PC-3 (cell line): ENCODE results near the gene ZNF740.

Experiments used
- EZH2phosphoT487 ChIP-seq: fragments of 300-600 bp; sonication (generic); IDR thresholded peaks from 2 replicates; pipeline ENCODE4 v1.6.1; 2018; ENCODE audit warnings: mild to moderate bottlenecking, antibody characterized with exemption, low read length, borderline replicate concordance
- TF ChIP-seq, protein P1 (sequence below): fragments of 300-600 bp; sonication (generic); conservative IDR thresholded peaks from 2 replicates; pipeline ENCODE4 v1.5.1; 2017; ENCODE audit warnings: antibody characterized with exemption, low read depth, mild to moderate bottlenecking, low read length

DNA sequence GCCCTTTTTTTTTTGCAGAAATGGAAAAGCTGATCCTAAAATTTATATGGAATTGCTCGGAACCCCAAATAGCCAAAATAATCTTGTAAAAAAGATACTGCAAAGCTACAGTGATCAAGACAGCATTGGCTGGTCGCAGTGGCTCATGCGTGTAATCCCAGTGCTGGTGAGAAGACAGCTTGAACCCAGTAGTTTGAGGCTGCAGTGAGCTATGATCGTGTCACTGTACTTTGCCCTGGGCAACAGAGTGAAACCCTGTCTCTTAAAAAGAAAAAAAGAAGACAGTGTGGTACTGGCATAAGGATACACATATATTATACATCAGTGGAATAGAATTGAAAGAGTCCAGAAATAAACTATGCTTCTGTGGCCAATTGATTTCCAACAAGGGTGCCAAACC, 21.1 kb downstream of the ZNF740 start:
- TF ChIP-seq EZH2phosphoT487, result no peak
- TF ChIP-seq, protein P1, sequence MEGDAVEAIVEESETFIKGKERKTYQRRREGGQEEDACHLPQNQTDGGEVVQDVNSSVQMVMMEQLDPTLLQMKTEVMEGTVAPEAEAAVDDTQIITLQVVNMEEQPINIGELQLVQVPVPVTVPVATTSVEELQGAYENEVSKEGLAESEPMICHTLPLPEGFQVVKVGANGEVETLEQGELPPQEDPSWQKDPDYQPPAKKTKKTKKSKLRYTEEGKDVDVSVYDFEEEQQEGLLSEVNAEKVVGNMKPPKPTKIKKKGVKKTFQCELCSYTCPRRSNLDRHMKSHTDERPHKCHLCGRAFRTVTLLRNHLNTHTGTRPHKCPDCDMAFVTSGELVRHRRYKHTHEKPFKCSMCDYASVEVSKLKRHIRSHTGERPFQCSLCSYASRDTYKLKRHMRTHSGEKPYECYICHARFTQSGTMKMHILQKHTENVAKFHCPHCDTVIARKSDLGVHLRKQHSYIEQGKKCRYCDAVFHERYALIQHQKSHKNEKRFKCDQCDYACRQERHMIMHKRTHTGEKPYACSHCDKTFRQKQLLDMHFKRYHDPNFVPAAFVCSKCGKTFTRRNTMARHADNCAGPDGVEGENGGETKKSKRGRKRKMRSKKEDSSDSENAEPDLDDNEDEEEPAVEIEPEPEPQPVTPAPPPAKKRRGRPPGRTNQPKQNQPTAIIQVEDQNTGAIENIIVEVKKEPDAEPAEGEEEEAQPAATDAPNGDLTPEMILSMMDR, result no peak
